AG08396 (cell line): Measurements from ENCODE around the gene CHKA.

ENCODE experiments used
- DNase-seq: peaks from one replicate; pipeline ENCODE4 v3.0.0; 2012; ENCODE audit warnings: low spot score, mixed read lengths

CHKA gene

GRCh38 chr11:68031144-68031464, 90.1 kb downstream of the CHKA start:
- DNase-seq, result no peak

DNA sequence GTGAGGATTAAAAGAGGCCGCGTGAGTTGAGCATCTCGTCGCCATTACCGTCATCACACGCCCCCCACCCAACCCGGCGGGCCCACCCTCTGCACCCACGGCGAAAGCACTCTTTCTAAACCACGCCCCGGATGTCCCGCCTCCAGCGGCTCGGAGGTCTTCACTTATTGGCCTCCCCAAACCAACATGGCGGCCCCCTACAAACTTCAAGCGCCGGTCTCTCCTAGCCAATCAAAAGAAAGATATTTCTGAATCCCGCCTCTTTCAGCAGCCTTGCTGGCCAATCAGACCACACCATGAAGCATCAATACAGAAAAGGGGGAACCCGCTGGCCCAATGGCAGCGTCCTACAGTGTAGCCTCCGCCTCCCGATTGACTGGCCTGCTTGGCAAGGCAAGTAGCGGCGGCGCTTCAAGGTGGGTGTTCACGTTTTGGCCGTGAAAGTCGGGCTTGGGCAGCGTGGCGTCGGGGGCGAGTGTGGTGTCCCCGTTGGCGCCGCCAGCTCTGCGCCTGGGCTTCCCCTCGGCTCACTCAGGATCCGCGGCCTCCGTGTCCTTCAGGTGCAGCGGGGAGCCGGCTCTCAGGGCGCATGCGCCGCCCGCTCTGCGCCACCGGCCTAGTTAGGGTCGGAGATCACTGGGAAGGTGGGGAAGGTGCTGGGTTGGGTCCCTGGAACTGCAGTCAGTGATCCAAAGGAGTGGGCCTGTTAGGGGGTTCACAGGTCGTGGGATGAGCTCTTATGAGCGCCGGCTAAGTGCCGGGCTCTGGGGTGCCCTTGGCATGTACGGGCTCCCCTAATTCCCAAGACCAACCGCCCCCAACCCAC, 90.7 kb downstream of the CHKA start, which contains the start of gene NDUFS8:
TSS of gene NDUFS8 (plus strand) at position 364 of the 826 bp plus-strand sequence. CDS start 1,471 bp downstream, outside the sequence.
- DNase-seq, result peak; percentile 100

DNA sequence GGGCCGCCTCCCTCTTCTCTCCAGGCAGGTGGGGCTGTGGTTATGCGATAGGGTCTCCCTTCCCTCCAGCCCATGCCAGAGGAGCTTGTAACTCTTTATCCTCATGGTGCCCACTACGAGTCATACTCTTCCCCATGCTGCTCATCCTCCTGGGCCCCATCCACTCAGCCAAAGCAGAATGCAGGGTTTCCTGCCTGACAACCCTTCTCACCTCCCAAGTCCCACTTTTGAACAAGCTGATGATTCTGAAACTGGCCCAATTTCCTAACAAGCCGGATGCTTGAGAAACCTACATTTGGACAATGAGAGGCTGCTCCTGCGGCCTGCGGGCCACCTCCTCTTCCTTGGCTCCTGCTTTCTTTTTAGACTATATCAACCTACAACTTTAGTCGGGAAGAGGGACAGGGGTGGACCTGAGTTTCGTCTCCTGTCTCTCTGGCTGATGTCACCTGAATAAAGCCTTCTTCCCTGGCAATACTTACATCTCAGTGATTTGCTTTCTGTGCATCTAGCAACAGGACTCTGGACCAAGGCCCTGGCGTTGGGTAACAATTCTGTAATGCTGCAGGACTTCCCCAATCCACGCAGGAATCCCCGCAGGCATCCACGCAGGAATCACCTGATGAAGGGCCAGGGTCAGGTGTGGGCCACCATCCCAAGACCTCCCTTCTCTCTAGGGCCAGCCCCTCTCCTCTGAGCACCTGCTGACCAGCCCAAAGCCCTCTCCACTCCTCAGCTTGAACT, 92.2 kb downstream of the CHKA start:
- no peak for DNase-seq

DNA sequence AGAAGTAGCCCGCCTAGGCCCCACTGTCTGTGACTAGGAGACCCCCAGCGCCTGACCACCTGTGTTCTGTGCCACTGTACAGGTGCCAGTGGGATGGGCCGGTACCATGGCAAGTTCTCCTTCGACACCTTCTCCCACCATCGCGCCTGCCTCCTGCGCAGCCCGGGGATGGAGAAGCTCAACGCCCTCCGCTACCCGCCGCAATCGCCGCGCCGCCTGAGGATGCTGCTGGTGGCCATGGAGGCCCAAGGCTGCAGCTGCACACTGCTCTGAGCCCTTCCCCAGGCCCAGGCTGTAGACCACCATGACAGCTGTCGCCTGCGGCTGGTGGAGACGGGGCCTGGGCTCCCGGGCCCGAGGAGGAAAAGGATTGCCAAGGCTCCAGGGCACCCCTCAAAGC, 93.5 kb downstream of the CHKA start:
- DNase-seq, result no peak

DNA sequence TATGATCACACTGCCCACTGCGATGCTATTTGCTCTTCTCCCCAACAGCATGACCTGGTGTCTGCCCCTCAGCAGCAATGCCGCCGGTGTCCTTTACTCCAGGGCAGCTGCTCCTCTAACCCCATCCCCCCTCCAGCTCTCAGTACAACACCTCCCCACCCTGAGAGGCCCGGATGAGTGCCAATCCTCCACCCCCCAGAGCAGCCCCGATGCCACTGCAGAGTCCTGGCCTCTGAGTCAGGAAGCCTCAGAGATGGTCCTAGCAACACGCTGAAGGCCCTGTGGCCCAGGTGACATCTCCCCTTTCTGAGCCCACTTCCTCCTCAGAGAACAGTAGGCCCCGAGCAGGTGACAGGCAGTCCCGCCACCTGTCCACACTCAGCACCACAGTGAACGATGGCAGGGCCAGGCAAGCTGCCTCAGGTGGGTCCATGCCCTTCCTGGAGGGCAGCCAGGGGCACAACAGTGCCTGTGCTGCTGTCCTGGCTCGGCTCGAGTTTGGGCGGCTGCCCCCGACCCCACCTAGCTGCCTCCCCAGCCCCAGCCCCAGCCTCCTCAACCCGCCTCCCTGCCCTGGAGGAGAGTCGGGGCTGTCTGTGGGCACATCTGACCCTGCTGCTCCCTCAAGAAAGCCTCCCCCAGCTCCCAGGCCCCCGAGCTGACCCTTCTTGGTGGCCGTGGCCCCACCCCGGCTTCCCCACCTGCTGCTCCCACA, 94.6 kb downstream of the CHKA start:
- no peak for DNase-seq

DNA sequence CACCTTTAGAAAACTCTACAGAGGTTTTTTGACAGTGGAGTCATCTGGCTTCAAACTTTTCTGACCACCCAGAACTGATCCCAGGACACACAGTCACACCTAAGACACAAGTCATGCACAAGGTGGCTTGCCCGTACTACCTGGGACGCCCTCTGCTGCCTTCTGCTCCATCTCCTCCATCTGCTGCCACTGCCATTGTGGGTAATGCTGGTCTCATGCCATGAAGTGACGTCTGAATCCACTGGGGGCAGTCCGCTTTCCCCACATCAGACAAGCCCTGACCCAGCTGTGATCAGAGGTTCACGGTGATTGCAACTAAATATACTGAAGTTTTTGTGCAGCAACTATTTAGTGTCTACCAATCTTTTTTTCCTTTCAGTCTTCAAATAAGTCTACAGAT, 96.1 kb downstream of the CHKA start:
- no peak for DNase-seq

DNA sequence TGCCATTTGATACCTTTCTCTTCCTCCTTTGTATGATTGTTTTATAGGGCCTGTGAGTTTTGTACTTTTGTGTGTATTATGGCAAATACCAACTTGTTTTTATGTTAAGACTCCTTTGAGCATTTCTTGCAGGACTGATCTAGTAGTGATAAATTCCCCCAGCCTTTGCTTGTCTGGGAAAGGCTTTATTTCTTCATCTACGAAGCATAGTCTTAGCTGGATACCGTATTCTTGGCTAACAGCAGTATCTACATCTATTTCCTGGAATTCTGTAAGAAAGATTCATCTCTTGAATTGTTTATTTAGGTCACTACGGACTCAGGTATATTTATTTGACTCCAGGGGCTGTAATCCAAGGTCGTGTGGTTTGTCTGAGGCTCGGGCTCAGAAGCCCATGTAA, 96.7 kb downstream of the CHKA start:
- DNase-seq, result no peak

DNA sequence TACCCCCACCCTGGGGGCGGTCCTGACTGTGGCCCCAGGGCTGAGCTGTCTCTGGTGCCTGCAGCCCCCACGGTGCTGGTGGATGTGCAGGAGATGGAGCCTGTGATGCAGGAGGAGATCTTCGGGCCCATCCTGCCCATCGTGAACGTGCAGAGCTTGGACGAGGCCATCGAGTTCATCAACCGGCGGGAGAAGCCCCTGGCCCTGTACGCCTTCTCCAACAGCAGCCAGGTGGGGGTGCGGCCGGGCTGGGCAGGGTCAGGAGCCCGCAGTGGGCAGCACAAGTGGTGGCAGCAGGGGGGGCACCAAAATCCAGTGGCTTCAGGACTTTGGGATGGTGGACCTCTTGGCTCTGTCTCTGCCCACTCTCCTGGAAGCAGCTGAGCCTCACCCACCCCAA, 98.7 kb downstream of the CHKA start:
- no peak for DNase-seq

GRCh38 chr11:68021167-68021787, 99.9 kb downstream of the CHKA start:
- DNase-seq, result no peak

DNA sequence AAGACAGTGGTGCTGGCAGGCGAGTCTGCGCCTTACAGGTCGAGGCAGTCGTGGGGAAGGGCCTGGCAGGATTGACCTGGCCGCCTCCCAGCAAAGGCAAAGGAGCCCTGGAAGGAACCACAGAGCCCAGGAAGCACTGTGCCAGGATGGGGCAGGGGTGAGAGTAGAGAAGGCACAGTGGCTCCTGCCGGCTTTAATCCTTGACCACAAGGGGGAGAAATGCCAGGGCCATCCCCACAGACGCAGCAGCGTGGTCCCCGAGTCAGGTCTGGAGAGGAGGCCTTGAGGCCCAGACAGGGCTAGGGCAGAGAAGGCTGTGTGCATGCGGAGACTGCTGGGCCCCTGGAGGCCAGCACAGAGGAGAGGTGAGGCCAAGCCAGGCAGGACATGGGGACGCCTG, 100.6 kb downstream of the CHKA start:
- DNase-seq, result no peak

GRCh38 chr11:68019486-68019885, 101.7 kb downstream of the CHKA start:
- DNase-seq, result no peak

GRCh38 chr11:68018730-68019190, 102.4 kb downstream of the CHKA start:
- DNase-seq, result no peak

GRCh38 chr11:68017980-68018729, 103.0 kb downstream of the CHKA start:
- no peak for DNase-seq

DNA sequence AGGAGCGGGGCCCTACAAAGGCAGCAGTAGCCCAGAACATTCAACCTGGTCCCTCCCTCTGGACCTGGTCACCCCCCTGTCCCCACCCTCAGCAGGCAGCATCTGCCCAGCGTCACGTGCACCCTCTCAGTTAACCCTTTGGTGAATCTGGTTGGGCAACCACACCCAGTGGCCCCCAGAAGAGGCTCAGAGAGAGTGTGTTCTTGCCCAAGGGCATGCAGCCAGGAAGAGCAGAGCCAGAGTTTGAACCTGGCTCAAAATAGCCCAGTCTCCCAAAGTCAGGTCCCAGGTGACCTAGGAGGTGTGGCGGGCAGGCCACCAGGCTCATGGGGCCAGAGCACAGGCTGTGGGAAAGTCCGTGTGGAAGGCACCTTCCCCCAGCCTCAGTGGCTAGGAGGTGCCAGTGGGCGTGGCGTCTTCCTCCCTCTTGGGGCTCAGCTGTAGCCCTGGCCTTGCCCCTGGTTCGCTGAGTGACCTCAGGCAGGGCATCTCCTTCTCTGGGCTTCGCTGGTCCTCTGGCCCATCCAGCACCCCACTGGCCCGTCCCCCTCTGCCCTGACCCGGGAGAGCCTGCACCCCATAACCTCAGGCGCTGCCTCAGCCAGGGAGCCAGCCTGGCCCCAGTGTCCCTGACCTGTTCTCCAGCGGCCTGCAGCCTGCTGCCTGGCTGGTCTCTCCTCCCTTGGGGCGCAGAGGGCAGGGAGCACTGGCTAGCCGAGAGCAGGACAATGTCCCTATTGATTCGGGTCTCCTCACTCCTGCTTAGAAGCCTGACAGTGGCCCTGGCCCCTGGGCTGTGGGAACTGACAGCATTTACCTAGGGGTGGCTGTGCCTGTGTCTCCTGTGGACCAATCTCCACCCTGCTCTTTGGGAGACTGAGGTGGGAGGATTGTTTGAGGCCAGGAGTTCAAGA, 104.0 kb downstream of the CHKA start:
- DNase-seq, result no peak

- DNase-seq, result no peak
Measured at GRCh38 chr11:68016161-68016903, 104.9 kb downstream of the CHKA start.

- DNase-seq, result no peak
Measured at GRCh38 chr11:68015467-68015866, 105.7 kb downstream of the CHKA start.

GRCh38 chr11:68014947-68015447, 106.2 kb downstream of the CHKA start:
- no peak for DNase-seq

DNA sequence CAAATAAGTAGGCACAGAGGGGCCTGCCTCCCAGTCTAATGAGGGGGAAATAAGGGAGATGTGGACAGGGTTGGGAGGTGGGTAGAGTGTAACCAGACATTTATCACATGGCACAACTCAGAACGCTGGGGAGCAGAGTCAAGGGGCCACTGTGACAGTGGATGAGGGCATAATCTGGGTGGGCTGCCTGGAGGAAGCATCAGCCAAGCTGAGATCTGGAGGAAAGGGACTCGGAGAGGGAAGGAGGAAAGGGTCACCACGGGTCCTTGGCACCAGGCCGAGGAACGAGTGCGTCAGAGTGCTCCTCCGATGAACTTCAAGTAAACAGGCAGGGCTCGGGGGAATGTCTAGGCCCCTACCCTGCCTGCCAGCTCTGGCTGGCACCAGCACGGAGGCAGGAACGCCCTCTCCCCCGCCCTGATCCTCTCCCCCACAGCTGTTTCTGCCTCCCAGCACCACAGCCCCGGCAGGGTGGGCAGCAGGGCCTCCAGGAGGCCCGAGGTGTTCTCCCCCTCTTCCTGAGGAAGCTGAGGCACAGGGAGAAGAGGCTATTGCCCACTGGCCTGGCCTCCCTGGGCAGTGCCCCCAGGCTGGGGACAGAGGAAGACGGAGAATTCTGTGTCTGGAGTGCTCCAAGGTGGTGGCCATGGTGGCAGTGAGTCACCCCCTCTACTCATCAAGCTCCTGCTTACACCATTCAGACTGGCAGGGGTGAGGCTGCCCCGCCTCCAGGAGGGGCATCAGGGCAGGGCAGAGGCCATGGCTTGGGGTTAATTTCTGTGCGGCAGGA, 106.8 kb downstream of the CHKA start:
- DNase-seq, result peak; percentile 74
